GM12891 (cell line): ENCODE data around the gene WIF1.

Experiments used
- DNase-seq: peaks from one replicate; pipeline ENCODE4 v3.0.0; 2011; ENCODE audit warnings: low spot score; ENCODE audit not compliant: insufficient read length
- FAIRE-seq: peaks from 2 replicates; lab custom pipeline; 2011; peaks lifted over from hg19 to GRCh38; lab: Jason Lieb, UNC
- PAX5 ChIP-seq: IDR thresholded peaks from 2 replicates; pipeline ENCODE4 v1.6.1; 2011; ENCODE audit warnings: low read length, moderate library complexity, mild to moderate bottlenecking; ENCODE audit not compliant: insufficient read depth, severe bottlenecking
- POLR2A ChIP-seq: IDR thresholded peaks from 2 replicates; pipeline ENCODE4 v1.6.1; 2011; ENCODE audit warnings: low read depth, low read length, control low read depth
- POLR2AphosphoS5 ChIP-seq: IDR thresholded peaks from 2 replicates; pipeline ENCODE4 v1.6.1; 2011; ENCODE audit warnings: low read depth, low read length, control low read depth
- POU2F2 ChIP-seq: IDR thresholded peaks from 2 replicates; pipeline ENCODE4 v1.6.1; 2011; ENCODE audit warnings: low read depth, mild to moderate bottlenecking, control low read depth, low read length, moderate library complexity
- SPI1 ChIP-seq: IDR thresholded peaks from 2 replicates; pipeline ENCODE4 v1.6.1; 2011; ENCODE audit warnings: low read depth, low read length, control low read depth
- TAF1 ChIP-seq: IDR thresholded peaks from 2 replicates; pipeline ENCODE4 v1.6.1; 2011; ENCODE audit warnings: low read depth, low read length, control low read depth

WIF1 gene

DNA sequence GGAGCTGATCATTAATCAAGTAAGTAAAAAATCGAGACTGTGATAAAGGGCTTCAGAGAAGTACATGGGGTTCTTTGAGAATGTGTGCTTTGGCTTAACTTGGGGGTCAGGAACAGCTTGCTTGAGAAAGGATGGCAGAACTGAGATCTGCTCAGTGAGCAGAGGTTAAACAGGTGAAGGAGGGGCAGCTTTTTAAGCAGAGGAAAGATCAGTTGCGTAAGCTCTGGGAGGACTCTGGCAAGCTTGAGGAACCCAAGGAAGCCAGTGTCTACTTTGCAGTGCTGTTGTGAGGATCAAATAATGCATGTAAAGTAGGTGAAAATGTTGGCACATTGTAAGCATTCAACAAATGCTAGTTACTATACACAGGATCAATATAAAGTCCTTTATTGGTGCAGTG is 30.6 kb downstream of the WIF1 start:
- TF ChIP-seq TAF1 (no peak), POLR2A (no peak), POU2F2 (no peak), SPI1 (no peak), PAX5 (no peak), POLR2AphosphoS5 (no peak)
- FAIRE-seq (no peak), DNase-seq (no peak)

DNA sequence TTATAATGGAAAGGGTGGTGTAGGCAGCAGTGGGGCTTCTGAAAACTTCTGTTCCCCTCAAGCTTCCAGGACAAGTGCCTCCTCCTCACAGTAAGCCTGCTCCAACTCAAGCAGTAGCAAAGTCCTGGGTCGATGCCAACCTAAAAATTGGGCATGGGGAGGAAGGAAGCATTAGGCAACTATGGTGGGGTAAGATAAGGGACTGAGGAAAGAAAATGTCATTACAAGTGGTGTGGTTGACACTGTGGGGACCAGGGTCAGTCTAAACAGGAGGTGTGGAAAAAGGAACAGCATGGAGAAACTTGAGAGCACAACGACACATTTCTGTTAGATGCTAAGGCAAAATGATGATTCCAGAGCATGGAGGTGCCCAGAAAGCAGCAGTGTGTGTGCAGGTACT is 34.9 kb downstream of the WIF1 start:
- no peak for DNase-seq
- FAIRE-seq = no peak

DNA sequence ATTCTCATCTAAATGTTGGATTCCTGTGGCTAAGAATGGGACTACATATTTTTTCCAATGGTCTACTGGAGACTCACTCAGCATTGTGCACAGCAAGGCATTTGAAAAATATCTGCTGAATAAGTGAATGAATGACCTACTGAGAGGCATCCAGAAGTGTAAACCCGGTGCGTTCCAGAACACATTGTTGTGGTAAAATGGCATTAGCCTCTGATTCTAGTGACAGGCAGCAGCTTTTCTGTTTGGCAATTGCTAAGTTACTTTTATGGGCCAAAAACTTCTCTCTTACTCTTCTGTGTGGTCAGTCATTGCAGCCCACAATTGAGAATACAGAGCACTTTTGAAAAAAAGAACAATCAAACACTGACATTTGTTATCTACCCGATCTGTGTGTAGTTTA is 36.5 kb downstream of the WIF1 start:
- TF ChIP-seq POU2F2 (no peak), TAF1 (no peak), POLR2AphosphoS5 (no peak), SPI1 (no peak), POLR2A (no peak), PAX5 (no peak)
- DNase-seq (no peak), FAIRE-seq (no peak)

More for the DNA sequence above, 34.9 kb downstream of the WIF1 start:
- TF ChIP-seq POLR2A (no peak), SPI1 (no peak)

DNA sequence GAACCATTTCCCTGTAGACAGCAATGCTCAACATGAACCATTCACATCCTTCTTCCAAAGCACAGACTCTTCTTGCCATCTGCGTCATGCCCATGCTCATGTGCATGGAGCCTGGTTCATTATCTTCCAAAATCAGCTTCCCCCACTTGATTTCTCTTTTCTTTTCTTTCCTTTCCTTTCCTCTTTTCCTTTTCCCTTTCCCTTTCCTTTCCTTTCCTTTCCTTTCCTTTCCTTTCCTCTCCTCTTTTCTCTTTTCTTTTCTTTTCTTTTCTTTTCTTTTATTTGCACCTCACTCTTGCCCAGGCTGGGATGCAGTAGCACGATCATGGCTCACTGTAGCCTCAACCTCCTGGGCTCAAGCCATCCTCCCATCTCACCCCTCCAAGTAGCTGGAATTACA is 37.5 kb downstream of the WIF1 start:
- TF ChIP-seq TAF1 (no peak), POLR2AphosphoS5 (no peak), POU2F2 (no peak), SPI1 (no peak), PAX5 (no peak), POLR2A (no peak)
- DNase-seq (no peak), FAIRE-seq (no peak)

DNA sequence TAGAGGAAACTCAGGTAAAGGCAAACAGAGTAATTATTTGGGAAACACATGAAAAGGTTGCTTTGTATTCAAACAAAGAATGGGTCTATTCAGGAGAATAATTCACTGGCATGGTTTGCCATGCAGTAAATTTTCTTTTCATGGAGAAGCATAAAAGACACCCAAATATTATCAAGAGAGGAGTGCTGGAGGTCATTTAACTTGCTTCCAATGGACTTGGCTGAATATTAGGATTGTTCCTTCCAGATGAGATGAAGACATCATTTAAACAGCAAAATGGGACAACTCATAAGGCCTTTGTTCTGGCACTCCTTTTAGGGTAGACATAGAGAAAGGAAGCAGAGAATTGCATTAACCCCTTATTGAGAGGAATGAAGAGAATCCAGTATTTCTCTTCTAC is 38.7 kb downstream of the WIF1 start:
- FAIRE-seq = no peak
- TF ChIP-seq SPI1 (no peak), POLR2AphosphoS5 (no peak), PAX5 (no peak), POLR2A (no peak), POU2F2 (no peak), TAF1 (no peak)
- no peak for DNase-seq

DNA sequence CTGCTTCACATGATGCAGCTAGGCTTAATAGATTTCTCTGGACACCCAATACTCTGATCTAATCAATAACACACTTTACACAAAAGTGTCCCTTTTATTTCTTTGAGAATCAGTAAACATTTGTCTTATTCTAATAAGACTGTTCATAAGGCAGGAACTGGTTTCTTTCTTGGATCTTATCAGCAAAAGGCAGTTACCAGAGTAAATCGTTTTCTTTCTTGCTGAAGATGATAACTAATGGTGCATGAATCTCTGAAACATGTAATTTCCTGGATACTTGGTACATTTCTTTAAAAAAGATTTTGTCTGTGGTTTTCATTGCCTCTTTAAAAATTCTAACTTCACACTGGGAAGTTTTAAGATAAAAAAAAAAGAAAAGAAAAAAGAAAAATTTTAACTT is 39.6 kb downstream of the WIF1 start:
- no peak for DNase-seq
- TF ChIP-seq PAX5 = no peak
- FAIRE-seq = no peak

DNA sequence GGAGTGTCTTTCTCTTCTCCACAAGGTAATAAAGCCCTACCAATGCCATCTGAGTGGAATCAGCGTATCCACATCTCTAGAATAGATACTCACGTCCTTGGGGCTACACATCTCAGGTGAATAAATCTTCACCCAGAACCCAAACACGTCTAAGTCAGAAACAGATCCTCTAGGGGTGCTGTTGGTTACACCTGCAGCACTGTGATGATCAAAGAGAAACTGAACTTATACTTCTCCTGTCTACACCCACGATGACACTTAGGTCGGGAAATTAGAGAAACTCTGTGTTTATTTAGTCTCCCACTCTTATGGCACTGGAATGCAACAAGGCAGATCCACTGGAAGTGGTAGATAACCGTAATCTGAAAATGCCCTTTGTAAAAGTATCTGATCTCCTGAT is 46.2 kb downstream of the WIF1 start:
- no peak for TF ChIP-seq POLR2AphosphoS5
- TF ChIP-seq PAX5 = no peak
- FAIRE-seq = no peak
- no peak for DNase-seq

DNA sequence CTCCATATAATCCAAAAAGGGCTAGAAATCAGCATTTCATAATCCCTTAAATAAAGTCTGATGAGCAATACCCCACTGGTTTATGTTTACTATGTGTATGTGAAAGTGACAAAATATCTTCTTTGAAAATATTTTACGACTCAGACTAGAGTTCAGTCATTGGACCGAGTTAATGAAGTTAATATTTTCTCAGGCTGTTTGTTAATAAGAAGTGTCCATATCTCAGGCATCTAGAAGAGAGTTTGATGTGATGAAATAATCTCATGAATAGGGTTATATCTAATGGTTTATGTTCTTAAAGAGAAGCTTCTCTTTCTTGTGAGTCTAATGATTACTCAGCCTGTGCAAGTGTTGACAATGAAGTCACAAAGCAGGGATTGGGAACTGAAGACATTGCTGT is 51.8 kb downstream of the WIF1 start:
- TF ChIP-seq POU2F2 (no peak), POLR2AphosphoS5 (no peak), PAX5 (no peak), POLR2A (no peak), SPI1 (no peak), TAF1 (no peak)
- no peak for DNase-seq
- FAIRE-seq = no peak

DNA sequence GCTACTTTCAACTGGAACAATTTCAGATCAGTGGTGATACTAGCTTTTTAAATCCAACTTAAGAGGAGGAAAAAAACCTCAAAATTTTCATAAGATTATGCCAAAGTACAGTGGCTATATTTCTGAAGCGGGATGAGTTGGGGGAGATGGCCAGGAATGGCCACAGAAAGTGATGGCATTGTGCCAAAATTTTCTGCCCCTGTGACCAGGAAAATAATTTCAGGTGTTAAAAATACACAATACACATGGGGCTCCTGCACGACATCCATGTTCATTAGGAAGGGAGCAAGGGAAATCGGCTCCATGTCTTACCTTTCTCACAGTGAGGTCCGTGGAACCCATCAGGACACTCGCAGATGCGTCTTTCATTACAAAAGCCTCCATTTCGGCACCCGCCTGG is 53.7 kb downstream of the WIF1 start:
- DNase-seq = no peak
- no peak for FAIRE-seq
- TF ChIP-seq POLR2A = no peak
- TF ChIP-seq PAX5 = no peak
- no peak for TF ChIP-seq SPI1
- TF ChIP-seq TAF1 = no peak
- no peak for TF ChIP-seq POLR2AphosphoS5
- no peak for TF ChIP-seq POU2F2

DNA sequence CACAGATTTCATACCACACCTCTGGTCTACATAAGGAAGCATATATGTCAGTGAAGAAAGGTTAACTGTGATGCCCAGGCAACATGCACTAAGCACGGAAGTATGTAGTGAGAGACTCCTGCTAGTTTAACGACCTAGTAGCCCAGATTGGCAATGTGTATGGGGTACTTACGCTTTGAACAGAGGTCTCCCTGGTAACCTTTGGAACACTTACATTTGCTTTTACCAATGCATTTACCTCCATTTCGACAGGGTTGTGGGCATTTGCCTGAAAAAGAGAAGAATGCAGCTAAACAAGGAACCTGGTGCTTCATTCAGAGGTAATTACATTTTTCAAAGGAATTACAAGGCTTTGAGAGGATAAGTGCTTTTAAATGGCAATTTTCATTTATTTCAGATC is 65.2 kb downstream of the WIF1 start:
- no peak for DNase-seq
- no peak for FAIRE-seq
- TF ChIP-seq TAF1 = no peak

DNA sequence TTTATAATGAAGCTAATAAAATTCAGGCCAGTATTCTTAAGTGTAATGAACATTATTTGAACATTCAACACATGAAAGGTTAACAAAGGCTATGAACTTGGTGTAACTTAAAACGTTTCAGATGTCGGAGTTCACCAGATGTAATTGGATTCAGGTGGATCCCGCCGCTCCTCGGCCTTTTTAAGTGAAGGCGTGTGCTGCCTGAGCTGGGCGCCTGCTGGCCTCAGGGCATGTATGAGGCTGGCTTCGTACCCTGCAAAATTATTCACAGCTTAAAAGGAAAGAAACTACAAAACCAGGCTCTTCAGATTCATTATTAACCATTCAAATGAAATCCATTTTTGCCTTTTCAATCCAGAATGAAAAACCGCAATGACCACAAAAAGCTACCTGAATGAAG is 69.9 kb downstream of the WIF1 start:
- TF ChIP-seq POLR2A (no peak), POLR2AphosphoS5 (no peak), TAF1 (no peak), PAX5 (no peak), POU2F2 (no peak), SPI1 (no peak)
- FAIRE-seq = no peak
- no peak for DNase-seq

DNA sequence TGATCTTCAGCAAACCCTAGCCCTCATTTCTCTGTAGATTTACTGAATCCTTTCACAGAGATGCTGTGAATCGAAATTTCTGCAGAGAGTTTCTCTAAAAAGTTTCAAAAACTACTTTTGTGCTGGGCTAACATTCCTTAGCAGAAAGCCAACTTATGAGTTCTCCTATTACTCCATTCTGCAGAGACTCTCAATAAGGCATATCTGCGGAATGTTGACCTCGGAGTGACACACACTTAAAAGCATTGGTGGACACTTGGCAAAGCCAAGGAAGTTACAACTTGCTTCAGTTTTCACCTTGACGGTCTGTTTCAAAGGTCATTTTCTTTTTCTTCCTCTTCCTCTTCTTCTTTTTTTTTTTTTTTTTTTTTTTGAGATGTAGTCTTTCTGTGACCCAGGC is 75.8 kb downstream of the WIF1 start:
- TF ChIP-seq POLR2A = no peak
- no peak for TF ChIP-seq SPI1
- TF ChIP-seq POLR2AphosphoS5 = no peak
- no peak for TF ChIP-seq TAF1
- no peak for TF ChIP-seq PAX5
- no peak for TF ChIP-seq POU2F2
- no peak for DNase-seq
- no peak for FAIRE-seq
